Measurements from ENCODE around the gene CELF1. TPM values are rescaled to one million over a fixed set of nuclear protein-coding genes. Genes with fewer than 3 reads are reported as not detected.

The CELF1 gene
- total and polyA plus RNA-seq, 2 of the 13 experiments (the other 11 are each of a cell fraction or from before 2014, with no cell fraction given): 69.0 to 80.1 TPM

DNA sequence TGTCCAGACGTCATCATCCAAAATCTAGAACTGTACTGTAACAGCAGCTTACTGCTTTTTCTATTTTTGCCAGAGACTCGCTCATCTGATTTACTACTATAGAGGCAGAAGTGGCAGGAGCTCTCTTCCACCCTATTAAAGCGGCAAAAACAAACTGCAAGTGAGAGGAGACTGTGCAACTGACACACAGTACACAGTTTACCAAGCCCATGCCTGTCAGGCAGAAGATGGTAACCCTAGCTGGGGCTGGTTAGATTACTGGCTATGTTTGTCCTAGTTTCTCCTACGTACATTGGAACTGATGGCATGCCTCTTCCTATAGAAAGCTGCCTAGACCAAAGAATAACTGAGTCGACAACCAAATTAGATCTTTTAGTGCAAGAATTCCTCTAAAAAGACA lies 51.8 kb downstream of the CELF1 start:
- no peak overlapping the region for H2AFZ ChIP-seq (ENCODE audit: low read length)
- no peak overlapping the region for H3K4me2 ChIP-seq (ENCODE audit: low read depth, low read length)
- no peak overlapping the region for H3K4me3 ChIP-seq (replicated peaks in 1 of 3; ENCODE audit: insufficient read depth in 1 of 3, low read depth in 2 of 3, low read length in 3 of 3)
- intact Hi-C loops (cut with micrococcal nuclease; ENCODE audit: unreplicated experiment): no loop called here
- no peaks in the 10 kb centered on the region for H3K9me3 ChIP-seq (ENCODE audit: low read length)
- no peak overlapping the region for H3K9ac ChIP-seq (ENCODE audit: insufficient read depth, low read depth, low read length)
- BruUV-seq (replicated peaks): no TSS peak
- peaks cover 31% of the 10 kb centered on the region for H3K4me1 ChIP-seq (ENCODE audit: insufficient read depth, low read length)
- no peak for TF ChIP-seq ZSCAN31 (CRISPR knock-in tag; IDR thresholded peaks at IDR 0.05; ENCODE audit: low read depth)
- no peak for TF ChIP-seq KDM4B (CRISPR knock-in tag; IDR thresholded peaks at IDR 0.05)
- TF ChIP-seq, protein P1, sequence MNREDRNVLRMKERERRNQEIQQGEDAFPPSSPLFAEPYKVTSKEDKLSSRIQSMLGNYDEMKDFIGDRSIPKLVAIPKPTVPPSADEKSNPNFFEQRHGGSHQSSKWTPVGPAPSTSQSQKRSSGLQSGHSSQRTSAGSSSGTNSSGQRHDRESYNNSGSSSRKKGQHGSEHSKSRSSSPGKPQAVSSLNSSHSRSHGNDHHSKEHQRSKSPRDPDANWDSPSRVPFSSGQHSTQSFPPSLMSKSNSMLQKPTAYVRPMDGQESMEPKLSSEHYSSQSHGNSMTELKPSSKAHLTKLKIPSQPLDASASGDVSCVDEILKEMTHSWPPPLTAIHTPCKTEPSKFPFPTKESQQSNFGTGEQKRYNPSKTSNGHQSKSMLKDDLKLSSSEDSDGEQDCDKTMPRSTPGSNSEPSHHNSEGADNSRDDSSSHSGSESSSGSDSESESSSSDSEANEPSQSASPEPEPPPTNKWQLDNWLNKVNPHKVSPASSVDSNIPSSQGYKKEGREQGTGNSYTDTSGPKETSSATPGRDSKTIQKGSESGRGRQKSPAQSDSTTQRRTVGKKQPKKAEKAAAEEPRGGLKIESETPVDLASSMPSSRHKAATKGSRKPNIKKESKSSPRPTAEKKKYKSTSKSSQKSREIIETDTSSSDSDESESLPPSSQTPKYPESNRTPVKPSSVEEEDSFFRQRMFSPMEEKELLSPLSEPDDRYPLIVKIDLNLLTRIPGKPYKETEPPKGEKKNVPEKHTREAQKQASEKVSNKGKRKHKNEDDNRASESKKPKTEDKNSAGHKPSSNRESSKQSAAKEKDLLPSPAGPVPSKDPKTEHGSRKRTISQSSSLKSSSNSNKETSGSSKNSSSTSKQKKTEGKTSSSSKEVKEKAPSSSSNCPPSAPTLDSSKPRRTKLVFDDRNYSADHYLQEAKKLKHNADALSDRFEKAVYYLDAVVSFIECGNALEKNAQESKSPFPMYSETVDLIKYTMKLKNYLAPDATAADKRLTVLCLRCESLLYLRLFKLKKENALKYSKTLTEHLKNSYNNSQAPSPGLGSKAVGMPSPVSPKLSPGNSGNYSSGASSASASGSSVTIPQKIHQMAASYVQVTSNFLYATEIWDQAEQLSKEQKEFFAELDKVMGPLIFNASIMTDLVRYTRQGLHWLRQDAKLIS (CRISPR knock-in tag; IDR thresholded peaks at IDR 0.05): no peak
- TF ChIP-seq TRIM24 (CRISPR knock-in tag; IDR thresholded peaks at IDR 0.05): no peak
- TF ChIP-seq ZNF724P (CRISPR knock-in tag; IDR thresholded peaks at IDR 0.05; ENCODE audit: borderline replicate concordance): no peak
- no peak for TF ChIP-seq HNRNPLL (IDR thresholded peaks at IDR 0.05; ENCODE audit: low read depth, low read length, poor library complexity, severe bottlenecking)
- ChIA-PET CTCF (ENCODE audit: low intra/inter-chr PET ratio, low total read pairs) (no interaction called here), POLR2A (no interaction called here)
- H3K79me2 ChIP-seq (ENCODE audit: insufficient read depth, low read length): peaks cover 89% of the 10 kb centered on the region
- peak; percentile 28; the same call in 1 of the 3 replicates for ATAC-seq
- in situ Hi-C loops (cut with HindIII; ENCODE audit: extremely low pct_ligation_motif_present, low pct_unique_long_range_greater_than_20kb): no loop called here
- DNase-seq (ENCODE audit: low spot score): no peak
- no peak overlapping the region for H3K27ac ChIP-seq (ENCODE audit: extremely low read length, insufficient read depth, low read length)
- H3K27me3 ChIP-seq (ENCODE audit: control insufficient read depth in 1 of 2, insufficient read depth in 2 of 2, low read length in 2 of 2): no peaks in the 10 kb centered on the region; a peak in 1 of 5 replicates
- 98% methylated on average over 5 of the region's 5 CpGs for WGBS (ENCODE audit: low lambda C conversion rate)
- H4K20me1 ChIP-seq (ENCODE audit: insufficient read depth, low read length): peaks cover 25% of the 10 kb centered on the region
- FAIRE-seq: no peak
- H3K36me3 ChIP-seq (replicated peaks in 1 of 2; ENCODE audit: control insufficient read depth in 1 of 2, insufficient read depth in 2 of 2, low read length in 2 of 2): peaks cover 4 to 22% of the 10 kb centered on the region in 2 experiments; a peak in 4 of 5 replicates
